ENCODE data around the gene GEMIN7. TPM values are rescaled to one million over a fixed set of nuclear protein-coding genes. Genes with fewer than 3 reads are reported as not detected.

GEMIN7 gene
- total RNA-seq, 1 donor from 2014 or later = 35.6 TPM

GRCh38 chr19:45087531-45087930 is 8.5 kb downstream of the GEMIN7 start:
- no peak overlapping the region for H3K27ac Mint-ChIP-seq

GRCh38 chr19:45090034-45090433 is 11.0 kb downstream of the GEMIN7 start:
- no peak for DNase-seq (ENCODE audit: extremely low spot score, unreplicated experiment)
- TF ChIP-seq CTCF (conservative IDR thresholded peaks at IDR 0.05) = no peak
- no peaks in the 10 kb centered on the region for H3K27me3 Mint-ChIP-seq
- H3K4me1 Mint-ChIP-seq (ENCODE audit: unreplicated experiment) = peaks cover 35% of the 10 kb centered on the region
- H3K4me3 Mint-ChIP-seq = no peak overlapping the region
- H3K36me3 Mint-ChIP-seq = peaks cover 8% of the 10 kb centered on the region
- no peaks in the 10 kb centered on the region for H3K9me3 Mint-ChIP-seq
- peak overlapping the region; percentile 39 for H3K27ac Mint-ChIP-seq

More at GRCh38 chr19:45087531-45087930, 8.5 kb downstream of the GEMIN7 start:
- Mint-ChIP-seq H3K27me3 (no peaks in the 10 kb centered on the region), H3K36me3 (peaks cover 8% of the 10 kb centered on the region), H3K4me3 (no peak overlapping the region), H3K4me1 (ENCODE audit: unreplicated experiment) (peaks cover 16% of the 10 kb centered on the region), H3K9me3 (no peaks in the 10 kb centered on the region)
- no peak for DNase-seq (ENCODE audit: extremely low spot score, unreplicated experiment)
- TF ChIP-seq CTCF (conservative IDR thresholded peaks at IDR 0.05) = no peak

GRCh38 chr19:45090606-45091005 is 11.5 kb downstream of the GEMIN7 start:
- H3K36me3 Mint-ChIP-seq = peaks cover 5% of the 10 kb centered on the region
- peak overlapping the region; percentile 95 for H3K4me3 Mint-ChIP-seq
- H3K9me3 Mint-ChIP-seq = no peaks in the 10 kb centered on the region
- peaks cover 36% of the 10 kb centered on the region for H3K4me1 Mint-ChIP-seq (ENCODE audit: unreplicated experiment)
- H3K27me3 Mint-ChIP-seq = no peaks in the 10 kb centered on the region
- peak overlapping the region; percentile 100 for H3K27ac Mint-ChIP-seq
- TF ChIP-seq CTCF (conservative IDR thresholded peaks at IDR 0.05) = no peak
- DNase-seq (ENCODE audit: extremely low spot score, unreplicated experiment) = no peak

GRCh38 chr19:45091031-45091923 is 12.2 kb downstream of the GEMIN7 start:
- Mint-ChIP-seq H3K36me3 (peaks cover 5% of the 10 kb centered on the region), H3K4me3 (peak overlapping the region; percentile 95)
- TF ChIP-seq CTCF (conservative IDR thresholded peaks at IDR 0.05) = no peak

GRCh38 chr19:45092747-45093678 is 14.0 kb downstream of the GEMIN7 start, which contains the start of gene PPP1R37:
TSS of gene PPP1R37 (plus strand) at chr19:45093179. CDS start at chr19:45093326, 147 bp downstream.
- Mint-ChIP-seq H3K4me3 (peak within 1 kb of the TSS; percentile 95), H3K27me3 (no peaks in the 10 kb centered on the region), H3K9me3 (no peaks in the 10 kb centered on the region), H3K36me3 (no peaks in the 10 kb centered on the region), H3K27ac (peak within 1 kb of the TSS; percentile 100), H3K4me1 (ENCODE audit: unreplicated experiment) (peaks cover 52% of the 10 kb centered on the region)
- peak; percentile 69 for TF ChIP-seq CTCF (conservative IDR thresholded peaks at IDR 0.05)
- peak; percentile 94 for DNase-seq (ENCODE audit: extremely low spot score, unreplicated experiment)

More at GRCh38 chr19:45091031-45091923, 12.2 kb downstream of the GEMIN7 start:
- Mint-ChIP-seq H3K27me3 (no peaks in the 10 kb centered on the region), H3K9me3 (no peaks in the 10 kb centered on the region), H3K4me1 (ENCODE audit: unreplicated experiment) (peaks cover 42% of the 10 kb centered on the region), H3K27ac (peak overlapping the region; percentile 100)
- peak; percentile 99 for DNase-seq (ENCODE audit: extremely low spot score, unreplicated experiment)

All from type B pancreatic cell (in vitro differentiated cells).